ENCODE data around the gene NPW. TPM values are rescaled to one million over a fixed set of nuclear protein-coding genes. Genes with fewer than 3 reads are reported as not detected.

NPW gene
- total RNA-seq, 2 experiments from 2014 or later: 1.3 to 1.9 TPM

DNA sequence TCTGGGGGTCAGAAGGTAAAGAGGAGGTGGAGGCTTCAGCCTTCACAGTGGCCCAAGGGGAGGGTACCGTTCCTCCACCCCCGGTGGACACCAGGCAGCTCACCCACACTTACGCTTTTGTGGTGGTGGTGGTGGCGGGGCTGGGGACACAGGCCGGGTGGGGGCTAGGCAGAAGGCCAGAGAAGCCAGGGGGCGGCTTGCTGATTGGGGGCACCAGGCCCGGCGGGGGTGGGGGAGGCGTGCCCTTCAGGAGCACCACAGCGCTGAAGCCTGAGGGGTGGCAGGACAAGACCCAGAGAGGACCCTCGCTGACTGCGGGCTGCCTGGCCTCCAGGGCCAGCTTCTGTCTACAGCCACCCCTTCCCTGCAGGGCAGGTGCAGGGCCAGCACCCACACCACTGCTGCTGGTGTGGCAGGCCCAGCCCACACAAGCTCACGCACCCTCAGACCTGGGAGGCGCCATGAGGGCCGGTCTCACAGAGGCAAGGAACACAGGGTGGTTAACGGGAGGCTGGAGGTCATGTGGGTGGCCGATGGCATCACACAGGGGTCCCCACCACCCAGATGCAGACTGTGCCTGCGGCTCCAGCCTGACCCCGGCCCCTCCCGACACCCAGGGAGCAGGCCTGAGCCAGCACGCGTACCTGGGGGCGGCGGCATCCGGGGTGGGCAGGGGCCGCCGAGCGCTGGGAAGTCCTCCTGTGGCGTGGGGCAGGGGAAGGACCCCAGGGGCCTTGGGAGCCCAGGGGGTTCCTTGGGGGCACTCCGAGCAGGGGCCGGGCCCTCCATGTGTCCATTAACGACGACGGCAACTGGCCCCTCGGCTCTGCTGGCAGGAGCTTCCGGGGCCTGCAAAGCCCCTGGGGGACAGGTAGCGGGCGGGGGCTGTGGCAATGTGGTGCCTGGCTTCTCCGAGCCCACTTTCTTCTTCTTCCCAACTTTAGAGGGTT, 20.5 kb upstream of the NPW start:
- Mint-ChIP-seq H3K4me3 (no peak overlapping the region), H3K36me3 (ENCODE audit: low read depth) (peaks cover 14% of the 10 kb centered on the region), H3K27ac (no peak overlapping the region), H3K9me3 (no peaks in the 10 kb centered on the region), H3K27me3 (ENCODE audit: low read depth) (no peaks in the 10 kb centered on the region), H3K4me1 (ENCODE audit: low read depth) (peaks cover 2% of the 10 kb centered on the region)
- DNase-seq: no peak
- CTCF ChIA-PET: interaction anchor here (0.9 kb wide), 1 partner anchor 9 kb away, joined by 3 read pairs; no protein-coding TSS in a partner anchor
- intact Hi-C loops (cut with micrococcal nuclease): no loop called here

DNA sequence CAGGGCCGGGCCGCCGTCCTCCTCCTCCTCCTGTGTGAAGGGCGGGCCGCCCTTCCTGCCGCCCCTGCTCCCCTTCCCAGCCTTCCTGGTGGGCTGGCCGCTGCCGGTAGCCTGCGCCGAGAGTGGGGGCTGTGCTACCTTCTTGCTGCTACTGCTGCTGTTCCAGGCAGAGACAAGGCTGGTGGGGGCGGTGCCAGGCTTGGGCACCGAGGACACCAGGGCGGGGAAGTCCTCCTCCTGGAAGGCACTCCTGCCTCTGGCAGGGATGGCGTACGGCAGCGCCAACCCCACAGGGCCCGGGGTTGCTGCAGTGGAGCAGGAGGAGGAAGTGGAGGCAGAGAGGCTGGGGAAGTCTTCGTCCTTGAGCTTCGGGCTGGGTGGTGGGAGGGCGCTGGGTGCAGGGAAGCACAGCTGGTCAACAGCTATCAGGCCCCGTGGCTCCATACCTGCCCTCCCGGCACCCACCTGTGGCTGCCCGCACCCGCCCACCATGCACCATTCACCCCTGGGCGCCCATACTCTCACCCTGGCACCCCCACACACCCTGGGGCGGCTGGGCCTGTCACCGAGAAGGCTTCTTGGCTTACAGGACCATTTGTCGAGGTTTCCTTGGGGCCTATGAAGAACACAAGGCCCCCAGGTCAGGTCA, 19.6 kb upstream of the NPW start:
- H3K4me1 Mint-ChIP-seq (ENCODE audit: low read depth): peaks cover 5% of the 10 kb centered on the region
- intact Hi-C loops (cut with micrococcal nuclease): no loop called here
- CTCF ChIA-PET: no interaction called here

DNA sequence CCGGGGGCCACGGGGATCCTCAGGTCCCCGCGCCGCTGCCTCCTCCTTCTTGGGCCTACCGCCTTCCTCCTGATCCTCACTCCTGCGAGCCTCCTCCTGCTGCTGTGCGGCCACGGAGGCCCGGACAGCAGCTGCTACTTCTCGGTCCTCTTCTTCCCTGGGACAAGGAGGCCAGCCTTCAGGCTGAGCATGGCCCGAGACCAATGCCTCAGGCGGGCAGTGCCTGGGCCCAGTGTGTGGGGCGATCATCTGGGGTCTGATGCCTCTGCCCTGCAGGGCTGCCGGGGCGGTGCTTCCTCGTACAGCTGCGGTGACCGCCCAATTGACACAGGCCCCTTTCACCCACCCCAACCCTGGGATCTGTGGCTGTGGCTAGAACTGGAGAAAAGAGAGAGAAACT, 18.6 kb upstream of the NPW start:
- Mint-ChIP-seq H3K27ac (no peak overlapping the region), H3K27me3 (ENCODE audit: low read depth) (no peaks in the 10 kb centered on the region), H3K4me1 (ENCODE audit: low read depth) (peaks cover 12% of the 10 kb centered on the region), H3K9me3 (no peaks in the 10 kb centered on the region), H3K36me3 (ENCODE audit: low read depth) (peaks cover 14% of the 10 kb centered on the region), H3K4me3 (no peak overlapping the region)
- intact Hi-C loops (cut with micrococcal nuclease): no loop called here
- DNase-seq: no peak
- CTCF ChIA-PET: no interaction called here

More for the DNA sequence above, 19.6 kb upstream of the NPW start:
- no peak overlapping the region for H3K4me3 Mint-ChIP-seq
- no peak overlapping the region for H3K27ac Mint-ChIP-seq
- peaks cover 14% of the 10 kb centered on the region for H3K36me3 Mint-ChIP-seq (ENCODE audit: low read depth)
- no peaks in the 10 kb centered on the region for H3K9me3 Mint-ChIP-seq
- DNase-seq: no peak
- H3K27me3 Mint-ChIP-seq (ENCODE audit: low read depth): no peaks in the 10 kb centered on the region

DNA sequence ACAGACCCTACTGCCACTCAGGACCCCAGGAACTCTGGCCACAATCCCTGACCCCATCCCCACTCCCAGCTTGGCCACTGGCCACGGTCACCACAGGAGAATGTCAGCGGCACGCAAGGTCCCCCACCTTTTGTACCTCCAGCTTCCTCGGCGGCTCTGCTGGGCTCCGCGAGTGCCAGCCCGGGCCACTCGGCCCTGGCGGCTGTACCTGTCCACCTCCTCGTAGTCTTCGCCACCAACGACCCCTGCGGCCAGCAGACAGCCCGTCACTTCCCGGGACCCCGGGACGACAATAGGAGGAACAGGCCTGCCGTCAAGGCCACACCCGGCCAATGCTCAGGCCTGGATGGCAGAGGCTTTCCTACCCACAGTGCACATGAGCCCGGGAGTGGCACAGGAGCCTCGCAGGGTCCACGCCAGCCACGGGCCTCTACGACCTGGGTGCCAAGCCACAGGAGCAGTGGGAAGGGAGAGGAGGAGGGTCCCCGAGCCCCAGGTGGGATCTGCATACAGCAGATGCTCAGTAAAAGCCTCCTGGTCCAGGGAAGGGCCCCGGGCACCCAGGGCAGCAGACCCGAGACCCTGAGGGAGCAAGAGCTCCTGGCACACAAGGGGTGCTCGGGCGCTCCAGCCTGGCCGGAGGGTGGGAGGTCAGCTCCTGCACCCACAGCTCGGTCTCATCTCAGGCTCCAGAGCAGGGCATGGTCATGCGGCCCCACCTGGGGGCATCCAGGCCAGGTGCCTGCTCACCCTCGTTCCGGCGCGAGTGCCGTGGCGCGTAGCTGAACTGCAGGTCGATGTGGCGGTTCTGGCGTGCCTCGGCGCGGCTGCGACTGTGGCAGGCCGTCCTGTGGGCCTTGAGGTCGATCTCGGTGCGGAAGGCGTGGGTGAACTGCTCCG, 17.9 kb upstream of the NPW start:
- Mint-ChIP-seq H3K9me3 (no peaks in the 10 kb centered on the region), H3K4me3 (no peak overlapping the region), H3K4me1 (ENCODE audit: low read depth) (peaks cover 19% of the 10 kb centered on the region), H3K36me3 (ENCODE audit: low read depth) (peaks cover 18% of the 10 kb centered on the region), H3K27me3 (ENCODE audit: low read depth) (no peaks in the 10 kb centered on the region), H3K27ac (no peak overlapping the region)
- no peak for DNase-seq
- CTCF ChIA-PET: no interaction called here
- intact Hi-C loops (cut with micrococcal nuclease): no loop called here

DNA sequence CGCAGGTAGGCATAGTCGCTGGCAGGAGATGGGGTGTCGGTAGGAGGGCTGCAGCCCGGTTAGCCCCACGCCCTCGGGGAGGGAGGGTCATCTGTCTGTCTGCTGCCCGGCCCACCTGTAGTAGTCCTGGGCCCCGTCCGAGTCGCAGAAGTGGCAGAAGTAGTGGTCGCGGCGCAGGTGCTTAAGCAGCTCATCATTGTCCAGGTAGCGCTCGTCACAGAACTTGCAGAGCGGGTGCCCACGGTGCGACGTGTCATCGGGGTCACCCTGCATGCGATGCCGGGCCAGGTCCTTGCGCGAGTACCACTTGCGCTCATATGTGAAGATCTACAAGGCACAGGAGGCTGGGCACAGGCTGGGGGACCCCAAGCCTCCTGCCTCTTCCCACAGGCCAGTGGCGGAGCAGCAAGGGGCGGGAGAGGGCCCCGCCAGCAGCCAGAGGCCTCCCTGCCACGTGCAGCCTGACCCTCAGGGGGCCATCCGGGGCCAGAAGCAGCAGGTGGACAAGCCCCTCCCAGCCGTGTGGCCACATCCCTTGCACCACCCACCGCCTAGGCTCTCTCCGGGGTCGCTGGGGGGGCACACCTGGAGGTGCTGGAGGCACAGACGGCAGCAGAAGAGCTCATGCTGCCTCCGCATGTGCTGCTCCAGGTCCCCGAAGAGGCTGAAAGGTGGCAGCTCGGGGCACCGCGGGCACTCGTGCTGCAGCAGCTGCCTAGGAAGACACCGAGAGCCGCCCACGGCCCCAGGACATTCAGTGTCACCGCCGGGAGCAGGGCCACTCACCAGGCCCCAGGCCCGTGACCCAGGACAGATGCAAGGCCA, 17.0 kb upstream of the NPW start:
- H3K27me3 Mint-ChIP-seq (ENCODE audit: low read depth): no peaks in the 10 kb centered on the region
- CTCF ChIA-PET: interaction anchor here (1.3 to 2.2 kb wide), 5 partner anchors 8 to 138 kb away, joined by 4 to 36 read pairs (median 4); partner anchors contain the start of genes MSRB1, NTHL1 and TSC2
- peaks cover 28% of the 10 kb centered on the region for H3K4me1 Mint-ChIP-seq (ENCODE audit: low read depth)
- no peak for DNase-seq
- no peak overlapping the region for H3K4me3 Mint-ChIP-seq
- H3K27ac Mint-ChIP-seq: no peak overlapping the region
- peaks cover 26% of the 10 kb centered on the region for H3K36me3 Mint-ChIP-seq (ENCODE audit: low read depth)
- intact Hi-C loops (cut with micrococcal nuclease): no loop called here
- H3K9me3 Mint-ChIP-seq: no peaks in the 10 kb centered on the region

DNA sequence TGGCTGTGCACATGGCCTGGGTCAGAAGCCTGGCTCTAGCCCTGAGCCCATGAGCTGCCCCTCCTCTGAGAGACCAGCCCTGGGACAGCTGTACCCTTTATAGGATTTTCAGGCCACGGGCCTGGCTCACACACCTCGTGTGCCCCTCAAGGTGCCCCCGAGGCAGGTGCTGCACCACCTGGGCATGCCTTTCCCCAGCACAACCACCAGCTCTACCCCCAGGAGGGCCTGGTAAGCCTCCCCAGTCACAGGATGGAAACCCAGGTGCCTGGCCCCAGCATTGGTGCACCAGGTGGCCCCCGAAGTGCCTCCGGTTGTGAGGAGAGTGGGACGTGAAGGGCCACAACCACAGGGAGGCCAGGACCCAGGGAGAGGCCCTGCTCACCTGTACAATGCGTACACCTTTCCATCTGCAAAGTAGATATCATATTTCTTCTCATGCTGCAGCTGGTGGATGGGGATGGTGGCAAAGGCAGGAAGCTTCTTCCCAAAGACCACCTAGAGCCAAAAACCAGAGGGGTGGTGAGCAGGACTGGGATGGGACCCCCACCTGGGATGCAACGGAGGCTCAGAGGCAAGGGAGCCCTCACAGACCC, 16.3 kb upstream of the NPW start:
- Mint-ChIP-seq H3K27me3 (ENCODE audit: low read depth) (no peaks in the 10 kb centered on the region), H3K36me3 (ENCODE audit: low read depth) (peaks cover 32% of the 10 kb centered on the region), H3K27ac (no peak overlapping the region), H3K9me3 (no peaks in the 10 kb centered on the region), H3K4me1 (ENCODE audit: low read depth) (peaks cover 31% of the 10 kb centered on the region), H3K4me3 (no peak overlapping the region)
- no peak for DNase-seq
- intact Hi-C loops (cut with micrococcal nuclease): no loop called here
- CTCF ChIA-PET: interaction anchor here (0.7 to 2.2 kb wide), 8 partner anchors 9 to 257 kb away, joined by 3 to 36 read pairs (median 4); partner anchors contain the start of genes MSRB1, NTHL1 and TSC2

DNA sequence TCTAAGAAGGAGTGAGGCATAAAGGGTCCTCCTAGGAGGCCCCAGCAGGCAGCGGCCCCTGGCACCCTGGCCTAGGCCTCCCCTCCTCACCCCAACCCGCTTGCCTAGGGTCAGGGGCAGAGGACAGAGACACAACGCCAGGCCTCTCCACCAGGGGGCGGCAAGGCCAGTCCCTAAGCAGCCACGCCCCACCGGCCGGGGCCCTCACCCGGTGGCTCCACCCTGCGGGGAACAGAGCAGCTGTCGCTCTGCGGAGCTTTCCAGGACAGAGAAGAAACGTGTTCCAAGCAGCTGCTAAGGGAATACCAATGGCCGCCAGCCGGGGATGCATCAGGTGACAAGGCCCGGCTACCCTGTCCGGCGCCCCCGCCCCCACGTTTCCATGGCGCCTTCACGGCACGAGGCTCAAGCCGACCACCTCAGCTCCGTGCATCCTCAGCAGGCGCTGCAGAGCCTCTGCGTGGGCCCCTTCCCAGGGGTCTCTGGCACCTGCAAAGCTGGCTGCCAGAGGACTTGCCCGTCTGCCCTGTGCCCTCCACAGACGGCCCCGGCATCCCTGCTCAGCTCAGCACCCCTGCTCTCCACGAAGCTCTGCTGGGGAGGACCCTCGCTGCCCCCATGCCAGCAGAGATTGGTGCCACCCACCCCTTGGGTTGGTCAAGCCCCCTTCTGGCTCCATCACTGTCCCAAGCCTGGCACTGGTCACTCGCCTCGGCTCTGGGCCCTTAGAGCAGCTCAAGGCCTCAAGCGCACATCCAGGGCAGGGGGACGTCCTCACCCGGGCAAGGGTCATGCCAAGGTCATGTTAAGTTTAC, 15.6 kb upstream of the NPW start:
- Mint-ChIP-seq H3K4me3 (no peak overlapping the region), H3K9me3 (no peaks in the 10 kb centered on the region), H3K27me3 (ENCODE audit: low read depth) (no peaks in the 10 kb centered on the region), H3K4me1 (ENCODE audit: low read depth) (peaks cover 37% of the 10 kb centered on the region), H3K36me3 (ENCODE audit: low read depth) (peaks cover 35% of the 10 kb centered on the region), H3K27ac (no peak overlapping the region)
- intact Hi-C loops (cut with micrococcal nuclease): no loop called here
- DNase-seq: peak; percentile 90
- CTCF ChIA-PET: interaction anchor here (0.6 to 2.2 kb wide), 15 partner anchors 8 to 425 kb away, joined by 3 to 36 read pairs (median 4); partner anchors contain the start of genes GFER, MSRB1, NTHL1 and TSC2

DNA sequence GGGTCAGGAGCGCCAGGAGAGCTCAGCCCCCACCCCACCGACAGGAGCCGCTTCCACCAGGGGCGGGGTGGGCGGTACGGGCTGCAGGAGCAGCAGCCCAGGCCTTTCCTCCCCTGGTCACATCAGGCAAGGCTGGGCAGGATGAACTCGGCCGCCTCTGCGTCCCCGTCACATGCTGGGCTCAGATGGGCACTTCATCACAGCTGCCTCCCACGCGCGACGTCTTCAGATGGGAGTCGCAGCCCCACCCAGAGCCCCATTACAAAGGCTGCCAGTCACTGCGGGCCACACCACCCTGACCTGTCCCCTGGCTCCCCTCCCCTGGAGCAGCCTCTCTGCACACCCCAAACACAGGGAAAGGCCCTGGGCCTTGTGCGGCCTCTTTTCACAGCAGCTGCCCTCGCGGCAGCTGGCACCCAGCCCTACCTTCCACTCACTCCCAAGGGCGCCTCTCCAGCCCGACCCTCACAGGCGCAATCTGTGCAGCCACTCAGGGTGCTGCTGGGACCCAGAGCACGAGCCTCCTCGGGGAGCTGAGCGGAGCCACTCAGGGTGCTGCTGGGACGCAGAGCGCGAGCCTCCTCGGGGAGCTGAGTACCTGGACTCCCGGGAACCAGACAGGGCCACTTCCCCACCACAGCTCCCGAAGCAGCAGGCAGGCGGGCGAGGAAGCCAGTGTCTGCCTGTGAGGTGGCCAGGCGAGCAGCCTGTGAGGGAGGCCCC, 14.6 kb upstream of the NPW start:
- CTCF ChIA-PET: interaction anchor here (0.6 to 2.2 kb wide), 6 partner anchors 7 to 135 kb away, joined by 3 to 36 read pairs (median 5); no protein-coding TSS in a partner anchor
- Mint-ChIP-seq H3K4me3 (no peak overlapping the region), H3K27me3 (ENCODE audit: low read depth) (no peaks in the 10 kb centered on the region)

DNA sequence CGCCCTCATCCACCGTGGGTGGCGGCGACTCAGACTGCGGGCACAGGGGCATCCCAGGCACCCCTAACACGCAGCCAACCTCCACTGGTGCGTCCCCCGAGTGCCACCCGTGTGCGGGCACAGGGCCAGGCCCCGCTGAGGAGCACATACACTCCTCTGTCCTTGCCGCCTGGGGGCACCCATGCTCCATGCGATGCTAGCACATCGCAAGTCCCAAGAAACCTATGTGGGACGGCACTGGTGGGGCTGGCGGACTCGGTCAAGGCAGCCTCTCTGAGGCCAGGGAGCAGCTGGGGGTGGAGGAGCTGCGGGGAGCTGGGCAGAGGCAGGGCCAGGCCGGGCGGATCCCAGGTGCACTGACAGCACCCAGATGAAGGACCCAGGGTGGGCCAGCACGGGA, 13.9 kb upstream of the NPW start:
- intact Hi-C loops (cut with micrococcal nuclease): loop anchor here (5.0 kb wide), 1 partner anchor 148 kb away; no protein-coding TSS in a partner anchor
- Mint-ChIP-seq H3K9me3 (no peaks in the 10 kb centered on the region), H3K4me1 (ENCODE audit: low read depth) (peaks cover 42% of the 10 kb centered on the region), H3K27me3 (ENCODE audit: low read depth) (no peaks in the 10 kb centered on the region), H3K4me3 (no peak overlapping the region), H3K36me3 (ENCODE audit: low read depth) (peaks cover 39% of the 10 kb centered on the region), H3K27ac (no peak overlapping the region)
- CTCF ChIA-PET: no interaction called here
- no peak for DNase-seq

More for the DNA sequence above, 14.6 kb upstream of the NPW start:
- Mint-ChIP-seq H3K4me1 (ENCODE audit: low read depth) (peaks cover 37% of the 10 kb centered on the region), H3K27ac (no peak overlapping the region), H3K36me3 (ENCODE audit: low read depth) (peaks cover 35% of the 10 kb centered on the region), H3K9me3 (no peaks in the 10 kb centered on the region)
- intact Hi-C loops (cut with micrococcal nuclease): loop anchor here (5.0 kb wide), 1 partner anchor 148 kb away; no protein-coding TSS in a partner anchor
- DNase-seq: no peak

DNA sequence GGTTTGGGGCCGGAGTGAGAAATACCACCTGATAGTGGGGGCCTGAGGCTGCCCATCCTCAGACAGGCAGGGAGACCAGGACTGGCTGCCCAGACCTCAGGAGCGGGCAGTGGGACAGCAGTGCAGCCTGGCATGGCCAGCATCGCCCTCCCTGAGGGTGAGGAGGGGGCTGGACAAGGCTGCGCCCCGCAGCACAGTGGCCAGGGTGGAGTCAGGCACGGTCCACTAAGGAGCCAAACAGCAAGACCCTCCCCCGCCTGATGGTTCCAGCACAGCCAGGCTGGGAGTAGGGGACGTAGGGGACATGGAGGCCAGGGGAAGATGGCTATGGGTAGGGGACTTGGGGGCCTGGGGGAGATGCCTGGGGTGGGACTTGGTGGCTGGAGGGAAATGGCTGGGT, 13.3 kb upstream of the NPW start:
- no peaks in the 10 kb centered on the region for H3K27me3 Mint-ChIP-seq (ENCODE audit: low read depth)
- CTCF ChIA-PET: no interaction called here
- H3K27ac Mint-ChIP-seq: peak overlapping the region; percentile 46
- H3K4me1 Mint-ChIP-seq (ENCODE audit: low read depth): peaks cover 42% of the 10 kb centered on the region
- H3K36me3 Mint-ChIP-seq (ENCODE audit: low read depth): peaks cover 36% of the 10 kb centered on the region
- DNase-seq: no peak
- H3K4me3 Mint-ChIP-seq: no peak overlapping the region
- no peaks in the 10 kb centered on the region for H3K9me3 Mint-ChIP-seq
- intact Hi-C loops (cut with micrococcal nuclease): loop anchor here (5.0 kb wide), 1 partner anchor 149 kb away; no protein-coding TSS in a partner anchor
